ENCODE measurements around the gene AMER3. TPM values are rescaled to one million over a fixed set of nuclear protein-coding genes. Genes with fewer than 3 reads are reported as not detected.

AMER3 gene
- polyA plus RNA-seq, 12 donors, result 0.01 to 0.12 (median 0.04) TPM; not detected in 9

DNA sequence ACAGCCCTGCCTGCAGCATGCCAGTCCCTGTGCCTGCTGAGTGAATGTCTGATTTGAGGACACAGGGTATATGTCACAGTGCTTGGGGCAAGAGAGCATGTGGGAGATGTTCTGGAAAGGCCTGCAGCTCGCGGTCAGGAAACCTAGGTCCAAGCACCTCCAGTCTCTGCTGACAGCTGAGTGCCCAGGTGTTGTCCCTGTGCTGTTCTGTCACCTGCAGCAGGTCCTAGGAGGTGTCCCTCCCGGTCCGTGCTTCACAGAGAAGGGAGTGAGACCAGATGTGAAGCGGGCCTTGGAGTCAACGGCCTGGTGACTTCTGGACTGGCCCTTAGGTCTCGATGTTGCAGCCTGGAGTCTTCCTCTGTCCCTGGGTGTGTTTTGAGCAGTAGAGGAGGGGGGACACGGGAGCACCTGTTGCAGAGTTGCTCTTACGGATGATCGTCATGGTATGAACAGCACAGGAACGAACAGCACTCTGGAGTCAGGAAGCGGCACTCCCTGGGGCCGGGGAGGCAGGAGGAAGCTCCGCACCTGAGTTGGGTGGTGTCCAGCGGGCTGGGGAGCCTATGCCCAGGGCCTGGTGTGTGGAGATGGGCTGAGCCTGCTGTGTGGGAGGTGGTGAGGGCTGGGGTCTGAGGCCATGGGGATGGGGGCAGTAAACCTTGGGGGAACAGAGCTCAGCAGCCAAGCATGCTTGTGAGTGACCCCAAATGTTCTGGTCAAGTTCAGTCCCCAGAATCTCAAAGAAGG, 59.8 kb downstream of the AMER3 start:
- DNase-seq, result no peak

Other genes starting within 250 kb of the AMER3 start
- gene POTEI, start 246.2 kb upstream of the AMER3 start, polyA plus RNA-seq (ENCODE audit: insufficient read length in 12 of 12), result 10 to 100 TPM in 1 of 12 donors, under 1 TPM in 8, not detected in 3; 0.04 to 59.2 (median 0.06) TPM
- gene CFC1B, start 234.3 kb upstream of the AMER3 start, polyA plus RNA-seq (ENCODE audit: insufficient read length in 12 of 12), result not detected
- gene CFC1, start 156.0 kb upstream of the AMER3 start, polyA plus RNA-seq (ENCODE audit: insufficient read length in 12 of 12), result under 1 TPM in 1 of 12 donors, not detected in 11; 0.17 TPM
- gene POTEJ, start 144.1 kb upstream of the AMER3 start, polyA plus RNA-seq (ENCODE audit: insufficient read length in 12 of 12), result 1 to 10 TPM in 1 of 12 donors, under 1 TPM in 1, not detected in 10; 0.06 to 8.1 TPM
- gene GPR148, start 26.5 kb upstream of the AMER3 start, polyA plus RNA-seq (ENCODE audit: insufficient read length in 12 of 12), result not detected
- gene ARHGEF4, start 81.4 kb downstream of the AMER3 start, polyA plus RNA-seq (ENCODE audit: insufficient read length in 12 of 12), result 10 to 100 TPM in 4 of 12 donors, 1 to 10 TPM in 7, not detected in 1; 4.9 to 36.1 (median 8.5) TPM